GM15510 (cell line): ENCODE data around the gene ZFPL1.

ENCODE experiments used
- POLR2A ChIP-seq: IDR thresholded peaks from 3 replicates; pipeline ENCODE4 v1.6.1; 2011; ENCODE audit warnings: borderline replicate concordance; ENCODE audit not compliant: insufficient read length; ENCODE audit errors: extremely low read depth

Gene ZFPL1

GRCh38 chr11:65124480-65125196, 40.6 kb downstream of the ZFPL1 start:
- no peak for TF ChIP-seq POLR2A

DNA sequence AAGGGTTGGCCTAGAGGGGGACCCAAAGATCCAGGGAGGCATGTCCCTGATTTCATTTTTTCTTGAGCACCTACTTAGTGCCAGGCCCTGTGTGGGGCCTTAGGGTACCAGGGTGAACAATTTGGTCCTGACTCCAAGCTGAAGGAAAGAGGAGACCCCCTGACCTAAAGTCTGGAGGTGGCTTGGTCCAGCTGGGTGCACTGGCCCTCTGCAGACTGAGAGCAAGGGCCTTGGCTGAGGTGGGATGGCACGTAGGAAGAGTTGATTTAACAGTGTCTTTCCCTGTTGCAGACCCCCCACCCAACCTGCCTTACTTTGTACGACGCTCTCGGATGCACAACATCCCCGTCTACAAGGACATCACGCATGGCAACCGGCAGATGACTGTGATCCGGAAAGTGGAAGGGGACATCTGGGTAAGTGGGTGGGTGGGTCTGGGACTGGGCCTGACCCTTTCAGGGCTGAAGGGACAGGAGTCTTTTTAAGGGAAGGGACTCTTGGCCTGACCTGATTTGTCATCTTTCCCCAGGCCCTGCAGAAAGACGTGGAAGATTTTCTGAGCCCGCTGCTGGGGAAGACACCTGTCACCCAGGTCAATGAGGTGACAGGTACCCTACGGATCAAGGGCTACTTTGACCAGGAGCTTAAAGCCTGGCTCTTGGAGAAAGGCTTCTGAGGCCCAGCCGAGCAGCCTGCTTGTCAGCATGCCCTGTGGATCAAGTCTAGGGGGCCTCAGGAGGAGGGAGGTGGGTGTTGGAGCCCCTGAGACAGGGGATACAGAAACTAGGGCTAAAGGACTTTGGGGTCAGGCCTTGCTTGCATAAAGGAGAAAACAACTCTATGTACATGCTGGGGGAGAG, 41.4 kb downstream of the ZFPL1 start:
- TF ChIP-seq POLR2A, result no peak

DNA sequence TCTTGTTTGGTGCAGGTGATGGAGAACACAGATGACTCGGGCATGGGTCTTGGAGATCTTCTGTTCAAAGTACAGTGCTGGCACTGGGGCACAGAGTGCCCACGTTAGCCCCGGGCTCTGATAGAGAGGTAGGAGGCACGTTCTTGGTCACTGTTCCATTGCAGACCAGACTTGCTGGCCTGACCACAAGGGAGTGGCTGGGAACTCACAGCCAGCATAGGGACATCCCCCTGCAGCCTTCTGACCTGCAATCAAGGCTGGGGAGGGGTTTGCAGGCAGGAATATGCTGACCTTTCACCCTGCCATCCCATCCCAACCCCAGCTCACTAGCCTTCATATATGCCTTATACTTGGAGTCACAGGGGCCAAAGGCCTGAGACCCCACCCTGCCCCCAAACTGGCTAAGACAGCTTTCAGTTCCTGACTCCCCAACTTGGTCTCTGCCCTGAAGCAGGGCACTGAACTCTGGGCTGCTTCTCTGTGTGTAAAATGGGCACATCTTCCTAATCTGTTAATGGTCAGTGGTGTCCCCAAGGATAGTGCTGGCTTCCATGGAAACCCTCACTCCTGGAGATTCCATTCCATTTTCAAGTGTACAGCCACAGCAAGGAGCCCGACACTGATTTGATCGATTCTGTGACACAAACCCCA, 42.7 kb downstream of the ZFPL1 start:
- TF ChIP-seq POLR2A, result peak; percentile 40

DNA sequence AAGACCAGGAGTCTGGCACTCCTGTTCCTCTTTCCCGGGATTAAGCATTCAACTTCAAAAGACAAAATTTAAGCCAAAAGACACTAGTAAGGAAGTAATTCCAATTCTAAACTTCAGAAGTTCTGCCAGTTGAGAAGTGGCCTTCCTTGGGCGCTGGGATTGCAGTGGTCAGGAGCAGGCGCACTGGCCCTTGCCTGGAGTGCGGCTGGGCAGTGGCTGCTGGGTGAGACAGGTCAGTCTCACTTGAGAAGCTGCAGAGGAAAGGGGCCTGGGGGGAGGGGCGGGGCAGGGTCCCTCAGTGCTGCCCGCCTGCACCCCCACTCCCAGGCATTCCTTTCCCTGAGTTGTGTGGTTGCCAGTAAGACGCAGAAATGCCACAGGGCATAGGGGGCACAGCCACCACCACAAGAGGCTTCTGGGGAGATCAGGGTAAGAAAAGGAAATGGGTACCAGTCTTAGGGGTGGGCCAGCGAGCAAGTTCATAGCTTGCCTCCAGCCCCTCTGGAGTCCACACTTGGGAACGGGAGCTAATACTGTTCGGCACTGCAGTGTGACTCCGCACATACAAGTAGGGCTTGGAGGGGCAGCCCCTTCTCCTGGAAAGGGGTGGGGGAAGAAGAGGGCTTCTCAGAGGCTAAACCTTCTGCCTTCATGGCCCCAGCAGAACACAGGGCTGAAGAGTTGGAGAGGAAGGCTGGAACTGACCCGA, 43.6 kb downstream of the ZFPL1 start:
- no peak for TF ChIP-seq POLR2A

DNA sequence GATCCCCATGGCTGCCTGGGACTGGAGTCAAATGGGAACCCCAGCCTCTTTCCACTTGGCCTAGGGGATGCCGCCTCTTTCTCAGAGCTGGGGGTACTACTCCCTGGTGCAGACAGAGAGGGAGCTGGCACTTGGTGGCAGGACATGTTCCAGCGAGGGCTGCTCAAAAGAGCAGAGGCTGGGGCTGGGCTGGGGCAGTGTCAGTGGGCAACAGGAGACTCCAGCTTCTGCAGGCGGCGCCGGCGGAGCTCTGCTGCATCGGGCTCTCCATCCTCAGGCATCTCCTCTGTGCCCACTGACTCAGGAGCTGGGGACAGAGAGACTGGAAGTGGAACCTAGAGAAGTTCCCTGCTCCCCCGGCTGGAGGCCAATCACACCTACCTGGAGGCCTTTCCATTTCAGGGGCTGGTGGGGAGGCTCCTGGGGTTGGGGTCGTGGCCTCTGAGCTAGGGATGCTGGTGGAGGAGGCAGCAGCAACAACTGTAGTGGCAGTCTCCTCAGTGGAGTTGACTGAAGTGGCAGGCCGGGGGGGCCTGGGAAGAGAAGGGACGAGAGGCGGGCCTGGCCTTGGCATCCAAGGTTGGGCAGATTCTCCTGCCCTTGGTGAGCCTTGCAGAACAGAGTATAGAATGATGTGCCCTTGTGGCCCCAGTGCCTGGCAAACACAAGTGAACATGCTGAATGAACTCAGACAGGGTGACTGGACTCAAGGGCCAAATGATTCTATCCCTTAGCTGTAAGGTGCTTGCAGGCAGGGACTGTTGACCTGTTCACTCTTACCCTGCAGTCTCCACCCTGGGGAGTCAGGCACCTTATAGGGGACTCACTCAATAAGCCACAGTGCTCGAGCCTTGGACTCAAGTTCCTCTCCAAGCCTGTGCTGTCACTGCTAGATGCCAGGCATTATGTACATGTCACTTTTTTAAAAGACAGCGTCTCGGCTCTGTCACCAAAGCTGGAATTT, 44.4 kb downstream of the ZFPL1 start:
- no peak for TF ChIP-seq POLR2A

DNA sequence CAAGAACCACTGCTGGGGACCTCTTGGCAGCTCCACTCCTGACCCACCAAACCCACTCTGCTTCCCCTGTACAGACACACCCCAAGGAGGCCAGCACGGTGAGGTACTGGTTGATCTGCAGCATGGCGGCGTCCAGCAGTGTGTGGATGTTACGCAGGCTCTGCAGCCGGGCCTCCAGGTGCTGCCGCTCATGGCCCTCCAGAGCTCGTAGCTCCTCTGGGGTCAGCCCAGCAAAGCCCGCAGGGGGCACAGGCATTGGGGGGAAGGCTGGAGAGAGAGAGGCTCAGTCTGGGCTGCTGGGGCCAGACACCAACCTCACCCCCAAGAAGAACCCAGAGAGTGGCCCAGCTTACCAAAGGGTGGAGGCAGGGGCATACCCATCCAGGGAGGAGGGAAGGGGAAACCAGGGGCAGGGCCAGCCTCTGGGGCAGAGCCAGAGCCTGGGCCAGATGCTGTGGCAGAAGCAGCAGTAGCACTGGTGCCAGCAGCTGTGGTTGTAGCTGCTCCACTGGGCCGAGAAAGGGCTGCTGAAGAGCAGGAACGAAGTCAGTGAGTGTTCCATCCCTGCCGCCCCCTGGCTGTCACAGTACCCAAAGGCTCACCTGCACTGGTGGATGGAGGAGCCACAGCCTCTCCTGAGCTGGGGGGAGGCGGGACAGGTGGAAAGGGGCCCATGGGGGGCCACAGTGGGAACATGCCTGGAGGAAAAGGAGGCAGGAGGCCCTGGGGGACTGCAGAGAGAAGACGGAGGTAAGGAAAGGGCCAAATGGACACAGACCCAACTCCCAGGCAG, 45.8 kb downstream of the ZFPL1 start:
- no peak for TF ChIP-seq POLR2A

DNA sequence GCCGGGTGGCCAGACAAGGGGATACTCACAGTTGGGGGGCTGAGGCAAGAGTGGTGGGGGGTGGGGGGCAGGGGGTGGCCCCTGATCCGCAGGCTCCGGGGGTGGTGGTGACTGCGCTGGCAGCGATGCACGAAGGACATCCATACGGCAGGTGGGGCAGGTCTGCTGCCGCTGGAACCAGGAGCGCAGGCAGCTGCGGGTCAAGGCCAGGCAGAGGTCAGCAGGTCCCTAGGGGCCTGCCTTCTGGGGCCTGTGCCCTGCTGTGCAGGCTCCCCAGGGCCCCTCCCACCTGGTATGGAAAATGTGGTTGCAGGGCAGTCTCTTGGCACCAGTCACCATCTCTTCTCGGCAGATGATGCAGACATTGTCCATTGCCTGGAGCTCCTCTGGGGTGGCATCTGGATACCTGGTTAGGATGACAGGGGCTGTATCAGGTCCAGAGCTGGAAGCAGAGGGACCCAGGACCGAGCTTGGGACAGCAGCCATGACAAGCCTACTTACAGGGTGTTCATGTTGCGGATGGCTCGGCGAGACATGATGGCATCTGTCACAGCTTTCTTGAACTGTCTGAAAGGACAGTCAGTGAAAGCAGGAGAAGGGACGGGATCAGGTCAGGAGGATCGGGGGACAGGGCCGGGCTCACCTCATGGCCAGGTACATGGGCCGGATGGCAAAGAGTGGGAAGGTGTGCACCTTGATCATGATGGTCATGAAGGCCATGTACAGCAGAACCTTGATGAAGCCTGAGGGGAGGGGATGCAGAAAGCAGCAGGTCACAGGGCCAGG, 46.8 kb downstream of the ZFPL1 start:
- TF ChIP-seq POLR2A, result no peak

- TF ChIP-seq POLR2A, result no peak
Observed at GRCh38 chr11:65131417-65131776, 47.4 kb downstream of the ZFPL1 start.

DNA sequence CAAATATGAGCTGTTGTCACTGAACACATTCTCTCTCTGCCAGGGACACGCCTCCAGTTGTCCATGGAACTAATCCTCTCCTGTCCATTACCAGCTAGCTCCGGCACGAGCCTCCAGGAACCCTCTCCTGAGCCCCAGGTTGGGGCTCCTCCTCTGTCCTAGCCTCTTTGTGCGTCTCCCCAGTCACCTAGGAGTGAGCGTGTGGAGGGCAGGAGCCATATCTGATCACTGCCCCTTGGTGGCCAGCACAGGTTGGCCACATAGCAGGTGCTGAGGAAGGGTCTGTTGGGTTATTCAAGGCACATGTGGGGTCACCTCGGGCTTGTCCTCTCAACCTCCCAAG, 47.8 kb downstream of the ZFPL1 start:
- no peak for TF ChIP-seq POLR2A

- peak; percentile 74 for TF ChIP-seq POLR2A
Observed at GRCh38 chr11:65132238-65132987, 48.4 kb downstream of the ZFPL1 start.

DNA sequence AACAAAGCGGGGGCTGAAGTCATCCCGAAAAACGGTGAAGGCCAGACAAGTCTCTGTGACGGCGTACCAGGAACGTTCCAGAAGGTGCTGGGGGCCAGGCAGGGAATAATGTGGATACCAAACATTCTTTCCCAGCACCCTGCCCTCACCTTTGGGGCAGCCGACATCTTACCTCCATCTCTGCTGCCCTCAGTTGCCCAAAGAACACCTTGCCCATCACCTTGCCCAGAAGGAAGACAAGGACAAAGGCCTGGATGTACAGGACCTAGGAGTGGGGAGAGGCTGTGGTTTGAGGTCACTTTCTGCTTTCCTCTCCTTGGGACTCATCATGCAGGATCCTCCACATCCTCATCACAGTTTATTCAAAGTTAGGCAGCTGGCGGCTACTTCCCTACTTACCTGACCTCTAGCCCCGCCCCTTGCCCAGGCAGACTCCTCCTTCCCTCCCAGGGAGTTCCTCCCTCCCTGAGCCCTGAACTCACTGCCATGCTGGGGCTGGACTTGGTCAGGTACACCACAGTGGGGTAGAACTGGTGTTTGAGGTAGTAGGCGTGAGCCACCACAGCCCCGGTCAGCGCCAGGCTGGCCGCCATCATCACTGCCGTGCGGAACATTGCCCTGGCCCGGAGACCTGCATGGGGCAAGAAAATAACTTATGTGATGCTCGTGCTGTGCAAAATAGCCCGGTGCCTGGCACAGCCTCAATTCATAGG, 49.1 kb downstream of the ZFPL1 start:
- peak; percentile 44 for TF ChIP-seq POLR2A

GRCh38 chr11:65133724-65134123, 49.7 kb downstream of the ZFPL1 start:
- no peak for TF ChIP-seq POLR2A
